GM19452 (cell line): ENCODE results near the gene PTGES3.
"Not testable (repeated sequence)": the region's sequence is repeated elsewhere in the genome, so short reads cannot be mapped to it uniquely, and the experiment has no call there.

ENCODE experiments used
- ATAC-seq: cut with Tn5 transposase; IDR thresholded peaks from one replicate; pipeline ENCODE4 v1.9.1; 2021; ENCODE audit not compliant: unreplicated experiment

The PTGES3 gene

DNA sequence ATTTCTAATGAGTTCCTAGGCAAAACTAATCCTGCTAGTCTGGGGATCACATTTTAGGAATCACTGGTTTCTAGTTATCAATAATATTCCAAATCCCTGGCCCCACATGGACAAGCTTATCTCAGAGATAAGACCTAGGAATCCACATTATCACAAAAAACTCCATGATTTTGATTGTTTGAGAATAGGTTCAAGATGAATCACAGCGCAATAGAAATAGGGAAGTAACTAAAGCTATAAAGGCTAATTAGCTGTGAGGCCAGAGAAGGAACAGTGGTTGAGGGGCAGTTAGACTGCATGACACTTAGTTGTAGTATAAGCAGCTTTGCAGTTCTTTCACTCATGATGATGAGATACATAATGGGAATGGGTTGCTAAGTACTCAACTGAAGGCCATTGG is 29.2 kb downstream of the PTGES3 start:
- no peak for ATAC-seq

GRCh38 chr12:56657416-56658379 is 30.4 kb downstream of the PTGES3 start:
- ATAC-seq: no peak

DNA sequence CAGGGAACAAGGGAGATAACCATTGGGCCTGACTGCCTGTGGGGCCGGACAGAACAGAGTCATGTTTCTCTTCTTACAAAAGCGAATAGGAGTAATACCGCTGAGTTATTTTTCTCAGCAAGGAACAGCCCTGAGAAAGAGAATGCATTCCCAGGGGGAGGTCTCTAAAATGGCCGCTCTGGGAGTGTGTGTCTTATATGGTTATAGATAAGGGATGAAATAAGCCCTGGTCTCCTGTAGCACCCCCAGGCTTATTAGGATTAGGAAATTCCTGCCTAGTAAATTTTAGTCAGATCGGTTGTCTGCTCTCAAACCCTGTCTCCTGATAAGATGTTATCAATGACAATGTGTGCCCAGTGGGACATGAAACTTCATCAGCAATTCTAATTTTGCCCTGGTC is 34.3 kb downstream of the PTGES3 start:
- not testable (repeated sequence) for ATAC-seq

GRCh38 chr12:56648023-56648422 is 40.1 kb downstream of the PTGES3 start:
- ATAC-seq: not testable (repeated sequence)

- ATAC-seq: peak; percentile 98
Observed at GRCh38 chr12:56645717-56646446, 42.2 kb downstream of the PTGES3 start, which contains the start of gene ATP5F1B. TSS of gene ATP5F1B (minus strand) at chr12:56645984. CDS start at chr12:56645963, 21 bp downstream.

DNA sequence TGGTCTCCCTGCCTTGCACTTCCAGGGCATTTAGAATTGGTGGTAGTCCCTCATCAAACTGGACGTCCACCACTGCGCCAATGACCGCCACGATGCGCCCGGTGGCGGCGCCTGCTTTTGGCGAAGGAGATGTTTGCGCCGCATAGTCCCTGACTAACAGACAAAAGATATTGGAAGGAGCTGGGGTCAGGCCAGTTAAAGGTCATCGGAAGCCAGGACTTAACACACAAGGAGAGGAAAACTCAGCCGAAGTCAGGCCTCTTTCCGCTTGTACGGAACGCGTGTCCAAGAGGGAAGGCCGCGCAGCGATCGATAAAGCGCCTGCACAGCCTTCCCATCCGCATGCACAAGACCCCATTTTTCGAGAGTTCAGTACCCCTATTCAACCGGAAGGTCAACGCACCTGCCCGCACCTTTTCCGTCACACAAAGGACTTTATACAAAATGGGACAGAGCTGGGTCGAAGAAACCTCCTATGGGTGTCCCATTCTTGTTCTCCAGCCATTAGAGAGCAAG is 42.8 kb downstream of the PTGES3 start:
- no peak for ATAC-seq

GRCh38 chr12:56644654-56645053 is 43.4 kb downstream of the PTGES3 start:
- no peak for ATAC-seq

DNA sequence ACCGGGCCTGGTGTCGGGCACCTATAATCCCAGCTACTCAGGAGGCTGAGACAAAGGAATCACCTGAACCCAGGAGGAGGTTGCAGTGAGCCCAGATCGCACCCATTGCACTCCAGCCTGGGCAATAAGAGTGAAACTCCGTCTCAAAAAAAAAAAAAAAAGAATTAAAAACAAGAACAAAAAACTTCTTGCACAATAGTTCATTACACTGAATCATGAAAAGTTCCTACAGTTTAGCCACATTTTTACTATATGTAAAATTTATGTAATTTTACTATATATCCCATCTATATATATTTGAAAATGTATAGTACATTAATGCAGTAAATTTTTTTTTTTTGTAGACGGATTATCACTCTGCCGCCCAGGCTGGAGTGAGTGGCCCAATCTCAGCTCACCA is 46.9 kb downstream of the PTGES3 start:
- ATAC-seq: no peak

GRCh38 chr12:56637621-56638020 is 50.5 kb downstream of the PTGES3 start:
- no peak for ATAC-seq

DNA sequence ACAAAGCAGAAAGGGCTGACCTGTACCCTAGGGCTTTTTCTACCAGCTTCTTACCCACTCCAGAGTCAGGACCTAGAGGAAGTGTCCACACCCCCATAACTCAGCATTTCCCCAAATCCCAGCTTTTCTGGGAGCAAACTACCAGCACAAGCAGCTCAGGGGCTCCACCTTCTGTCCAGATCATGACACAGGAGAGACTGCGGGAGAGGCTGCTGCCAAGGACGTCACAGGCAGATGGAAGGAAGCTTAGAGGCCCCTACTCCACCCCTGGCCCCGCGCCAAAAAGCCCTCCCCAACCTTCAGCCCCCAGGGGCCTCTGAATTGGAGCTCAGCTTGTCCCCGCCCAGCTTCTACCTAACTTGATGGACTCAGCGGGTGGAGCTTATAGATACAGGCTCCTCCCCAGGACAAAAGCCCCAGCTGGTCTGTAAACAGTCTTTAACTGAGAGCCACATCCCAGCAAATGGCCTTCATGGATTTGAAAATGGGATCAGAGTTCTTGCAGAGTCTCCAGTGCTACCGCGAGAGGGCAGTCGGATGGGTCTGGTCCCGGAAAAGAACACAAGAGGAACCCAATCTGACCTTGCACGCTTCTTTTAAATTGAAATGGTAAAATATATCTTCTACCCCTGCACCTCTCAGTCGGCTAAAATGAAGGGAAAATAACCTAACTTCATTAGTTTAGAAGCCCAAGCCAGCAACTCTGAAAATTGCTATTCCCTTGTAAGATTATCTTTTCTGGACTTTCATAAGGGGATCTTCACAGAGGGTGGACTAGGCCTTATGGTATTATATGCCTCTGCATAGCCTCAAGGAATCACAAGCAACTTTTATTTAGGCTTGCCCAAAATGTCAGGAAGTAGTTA is 51.2 kb downstream of the PTGES3 start:
- ATAC-seq: peak; percentile 54

DNA sequence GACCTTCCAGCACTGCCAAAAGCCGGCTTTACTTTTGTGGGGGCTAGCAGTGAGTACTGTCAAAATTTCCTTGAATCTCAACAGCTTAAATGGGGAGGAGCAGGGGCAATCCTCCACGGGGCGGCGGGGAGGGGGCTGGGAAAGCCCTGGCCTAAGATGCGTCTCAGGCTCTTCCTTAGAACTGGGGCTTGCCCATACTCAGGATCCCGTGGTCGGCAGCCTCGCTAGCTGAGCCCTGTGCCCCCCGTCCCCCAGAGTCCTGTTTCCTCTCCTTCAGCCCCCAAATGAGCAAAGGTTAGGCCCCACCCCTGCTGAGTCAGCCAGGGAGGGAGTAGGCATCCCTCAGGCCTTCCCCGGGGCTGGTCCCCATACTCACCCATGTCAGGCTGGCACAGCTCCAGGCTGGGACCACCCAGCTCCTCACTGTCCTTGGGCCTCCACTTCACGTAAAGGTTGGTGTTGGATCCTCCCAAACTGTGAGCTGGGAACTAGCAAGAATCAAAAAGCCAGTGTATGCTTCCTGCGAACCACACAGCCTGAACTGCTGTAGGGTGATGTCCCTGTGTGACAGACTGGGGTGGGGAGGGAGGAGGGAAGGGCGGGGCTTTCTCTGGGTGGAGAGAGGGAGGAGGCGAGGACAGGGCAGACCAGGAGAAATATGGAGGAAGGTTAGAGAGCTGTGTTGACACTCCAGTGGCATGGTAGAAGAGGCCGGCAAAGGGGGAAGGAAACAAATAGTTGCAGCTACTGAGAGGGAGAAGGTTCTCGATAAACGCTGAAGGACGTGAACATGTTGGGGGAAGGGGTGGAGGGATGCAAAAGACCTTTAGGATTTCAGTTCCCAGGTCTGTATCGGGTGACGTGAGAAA is 52.0 kb downstream of the PTGES3 start:
- ATAC-seq: peak; percentile 50

GRCh38 chr12:56634837-56635791 is 53.0 kb downstream of the PTGES3 start:
- ATAC-seq: peak; percentile 31

GRCh38 chr12:56634242-56634836 is 53.7 kb downstream of the PTGES3 start:
- ATAC-seq: no peak

- ATAC-seq: no peak
Observed at GRCh38 chr12:56633468-56634241, 54.4 kb downstream of the PTGES3 start.

DNA sequence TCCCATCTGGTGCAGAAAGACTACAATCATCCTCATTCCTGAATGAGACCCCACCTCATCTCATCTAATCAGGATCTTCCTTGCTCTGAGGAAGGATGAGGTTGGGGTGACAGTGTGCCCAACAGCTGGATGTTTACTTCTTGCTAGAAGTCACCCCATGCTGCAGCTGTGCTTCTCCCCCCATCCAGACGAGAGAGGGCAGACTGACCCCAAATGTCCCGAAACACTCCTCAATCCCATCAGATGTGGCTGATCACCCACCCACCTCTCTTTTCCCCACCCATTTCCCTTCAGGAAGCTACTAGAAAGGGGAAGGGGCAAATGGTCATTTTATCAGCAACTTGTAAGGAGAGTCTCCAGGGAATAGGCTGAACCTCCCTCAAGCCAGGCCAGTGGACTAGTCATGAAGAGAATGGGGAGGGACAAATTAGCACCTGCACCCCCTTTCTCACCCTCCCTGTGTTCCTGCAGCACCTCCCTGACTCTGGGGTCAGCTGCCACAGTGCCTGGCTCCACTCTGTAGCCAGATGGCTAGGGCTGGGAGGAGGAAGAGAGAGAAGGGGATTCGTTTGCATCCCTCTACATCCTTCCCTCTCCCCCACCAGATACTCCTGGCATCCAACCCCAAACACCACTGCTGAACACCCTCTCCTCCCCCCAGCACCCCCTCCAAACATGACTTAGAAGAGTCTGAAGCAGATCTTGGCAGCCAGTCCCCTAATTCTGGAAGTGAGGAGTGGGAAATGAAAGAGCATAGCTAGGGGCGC is 55.2 kb downstream of the PTGES3 start:
- no peak for ATAC-seq

- no peak for ATAC-seq
Observed at GRCh38 chr12:56631790-56632700, 56.0 kb downstream of the PTGES3 start.
